ENCODE results near the gene RAB19.

RAB19 gene, protein sequence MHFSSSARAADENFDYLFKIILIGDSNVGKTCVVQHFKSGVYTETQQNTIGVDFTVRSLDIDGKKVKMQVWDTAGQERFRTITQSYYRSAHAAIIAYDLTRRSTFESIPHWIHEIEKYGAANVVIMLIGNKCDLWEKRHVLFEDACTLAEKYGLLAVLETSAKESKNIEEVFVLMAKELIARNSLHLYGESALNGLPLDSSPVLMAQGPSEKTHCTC

DNA sequence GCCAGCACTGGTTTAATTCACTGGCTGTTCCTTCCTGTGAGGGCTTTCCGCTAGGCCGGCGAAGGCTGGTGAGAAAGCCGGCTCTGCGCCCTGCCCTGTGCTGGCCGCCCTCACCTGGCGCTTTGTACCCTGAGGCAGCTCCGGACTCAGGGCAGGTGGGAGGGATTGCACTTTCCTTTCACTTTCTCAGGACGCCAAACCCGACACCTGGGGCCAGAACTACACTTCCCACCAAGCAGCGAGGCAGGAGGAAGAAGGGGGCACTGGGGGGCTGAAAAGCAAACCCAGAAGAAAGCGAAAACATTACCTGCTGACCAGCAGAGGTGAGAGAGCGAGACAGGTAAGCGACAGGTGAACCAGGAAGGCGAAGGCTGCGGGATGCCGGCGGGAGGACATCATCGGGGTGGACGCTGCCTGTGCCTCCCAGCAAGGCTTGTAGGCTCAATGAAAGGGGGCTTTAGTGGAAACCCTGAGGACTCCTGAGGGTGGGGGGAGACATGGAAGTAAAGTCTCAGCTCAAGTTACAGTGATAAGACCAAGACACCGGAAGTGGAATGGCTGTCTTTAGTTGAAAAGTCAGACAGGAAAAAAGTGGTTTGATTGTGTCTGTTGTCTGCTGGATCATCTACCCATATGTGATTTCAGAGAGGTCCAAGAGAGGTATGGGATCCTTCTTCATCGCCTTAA lies at the start of gene RAB19:
RAB19 (plus strand) TSS at position 181 of the 687 bp plus-strand sequence. CDS start 3,589 bp downstream, outside the sequence.
- no peak for DNase-seq (ENCODE audit: low read depth)
- H3K4me3 ChIP-seq (ENCODE audit: low read depth, low read length), result peak within 1 kb of the TSS; percentile 59

DNA sequence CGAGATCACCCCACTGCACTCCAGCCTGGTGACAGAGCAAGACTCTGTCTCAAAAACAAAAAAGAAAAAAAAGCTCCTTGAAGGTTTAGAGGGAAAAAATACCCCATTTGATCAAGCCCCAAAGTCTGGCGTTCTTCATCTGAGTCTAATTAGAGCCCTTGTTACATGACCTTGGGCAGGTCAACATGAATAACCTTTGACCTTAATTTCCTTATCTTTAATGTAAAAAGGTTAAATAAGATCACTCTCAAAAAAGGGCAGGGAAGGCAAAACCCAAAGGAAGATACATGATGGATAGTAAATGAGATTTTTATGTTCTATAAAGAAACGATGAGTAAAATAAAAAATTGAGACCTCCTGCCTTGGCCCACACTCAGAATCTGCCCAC lies 45.8 kb upstream of the RAB19 start:
- no peak for DNase-seq (ENCODE audit: low read depth)
- TF ChIP-seq, protein P1, sequence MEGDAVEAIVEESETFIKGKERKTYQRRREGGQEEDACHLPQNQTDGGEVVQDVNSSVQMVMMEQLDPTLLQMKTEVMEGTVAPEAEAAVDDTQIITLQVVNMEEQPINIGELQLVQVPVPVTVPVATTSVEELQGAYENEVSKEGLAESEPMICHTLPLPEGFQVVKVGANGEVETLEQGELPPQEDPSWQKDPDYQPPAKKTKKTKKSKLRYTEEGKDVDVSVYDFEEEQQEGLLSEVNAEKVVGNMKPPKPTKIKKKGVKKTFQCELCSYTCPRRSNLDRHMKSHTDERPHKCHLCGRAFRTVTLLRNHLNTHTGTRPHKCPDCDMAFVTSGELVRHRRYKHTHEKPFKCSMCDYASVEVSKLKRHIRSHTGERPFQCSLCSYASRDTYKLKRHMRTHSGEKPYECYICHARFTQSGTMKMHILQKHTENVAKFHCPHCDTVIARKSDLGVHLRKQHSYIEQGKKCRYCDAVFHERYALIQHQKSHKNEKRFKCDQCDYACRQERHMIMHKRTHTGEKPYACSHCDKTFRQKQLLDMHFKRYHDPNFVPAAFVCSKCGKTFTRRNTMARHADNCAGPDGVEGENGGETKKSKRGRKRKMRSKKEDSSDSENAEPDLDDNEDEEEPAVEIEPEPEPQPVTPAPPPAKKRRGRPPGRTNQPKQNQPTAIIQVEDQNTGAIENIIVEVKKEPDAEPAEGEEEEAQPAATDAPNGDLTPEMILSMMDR (IDR thresholded peaks at IDR 0.05; ENCODE audit: low read depth, low read length, missing control alignments), result no peak
- no peak overlapping the region for H3K4me3 ChIP-seq (ENCODE audit: low read depth, low read length)

More for the DNA sequence above, at the start of gene RAB19:
- TF ChIP-seq, protein P1 (IDR thresholded peaks at IDR 0.05; ENCODE audit: low read depth, low read length, missing control alignments), result no peak

DNA sequence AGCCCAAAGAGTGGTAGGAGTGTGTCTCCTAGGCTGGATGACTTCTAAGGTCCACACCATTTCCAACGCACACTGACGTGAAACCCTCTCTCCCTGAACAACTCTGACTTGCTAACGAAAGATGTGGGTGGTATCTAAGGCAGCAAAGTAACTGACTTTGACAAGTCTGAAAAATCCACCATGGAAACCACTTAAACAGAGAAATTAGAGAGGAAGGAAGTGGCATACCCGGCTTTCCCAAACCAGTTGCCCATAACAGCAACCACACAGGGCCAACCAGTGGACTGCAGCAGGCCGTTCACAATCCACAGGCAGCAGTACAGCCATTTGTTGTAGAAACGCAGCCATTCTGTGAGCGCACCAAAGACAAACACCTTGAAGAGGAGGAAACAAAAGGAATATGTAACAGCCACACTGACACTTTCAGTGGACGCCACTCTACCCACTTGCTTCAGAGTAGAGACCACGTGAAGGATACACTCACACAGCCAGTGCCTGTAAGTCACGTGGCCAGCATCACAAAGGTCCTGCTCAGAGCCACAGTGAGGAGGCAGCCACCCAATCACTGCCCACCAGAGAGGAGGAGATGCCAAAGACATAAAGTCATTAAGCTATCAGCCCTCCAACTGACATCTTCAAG lies 45.3 kb upstream of the RAB19 start:
- no peak overlapping the region for H3K4me3 ChIP-seq (ENCODE audit: low read depth, low read length)
- DNase-seq (ENCODE audit: low read depth), result no peak
- TF ChIP-seq, protein P1 (IDR thresholded peaks at IDR 0.05; ENCODE audit: low read depth, low read length, missing control alignments), result no peak

DNA sequence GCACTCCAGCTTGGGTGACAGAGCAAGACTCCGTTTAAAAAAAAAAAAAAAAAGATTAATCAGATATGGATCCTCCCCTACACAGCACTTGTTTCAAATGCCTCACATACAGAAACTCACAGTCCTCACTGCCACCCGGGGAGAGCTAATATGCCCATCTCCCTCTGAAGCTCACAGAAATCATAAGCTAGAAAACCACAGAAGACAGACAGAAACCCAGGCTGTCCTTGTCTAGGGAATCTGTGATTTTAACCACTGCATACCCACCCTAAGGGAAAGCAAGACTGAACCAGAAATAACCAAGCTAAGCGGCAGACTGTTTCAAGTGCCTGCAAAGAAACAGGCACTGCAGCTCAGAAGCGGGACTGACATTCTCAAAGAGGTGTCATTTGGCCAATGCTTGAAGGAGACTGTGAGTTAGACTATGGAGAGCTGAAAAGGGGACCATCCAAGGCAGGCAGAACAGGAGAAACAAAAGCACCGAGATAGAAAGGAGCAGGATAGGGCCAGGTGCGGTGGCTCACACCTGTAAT lies 43.1 kb upstream of the RAB19 start:
- TF ChIP-seq, protein P1 (IDR thresholded peaks at IDR 0.05; ENCODE audit: low read depth, low read length, missing control alignments), result no peak
- no peak overlapping the region for H3K4me3 ChIP-seq (ENCODE audit: low read depth, low read length)
- no peak for DNase-seq (ENCODE audit: low read depth)

DNA sequence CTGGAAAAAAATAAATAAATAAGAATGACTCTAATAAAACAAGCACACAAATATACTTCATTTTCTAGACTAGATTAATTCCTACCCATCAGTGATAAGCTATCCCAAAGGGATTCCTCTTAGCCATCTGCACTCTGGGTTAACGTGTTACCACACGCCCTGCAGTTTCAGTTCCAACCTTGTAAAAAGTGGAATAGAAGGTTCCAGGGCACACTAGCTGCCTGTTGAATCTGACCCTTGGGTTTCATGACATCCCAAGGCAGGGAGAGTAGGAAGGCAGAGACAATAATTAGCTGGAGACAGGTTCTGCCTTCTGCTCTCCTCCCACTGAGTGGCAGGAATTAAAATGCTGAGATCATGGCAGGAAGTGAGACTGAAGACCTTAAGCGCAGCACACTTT lies 39.0 kb upstream of the RAB19 start:
- DNase-seq (ENCODE audit: low read depth), result no peak
- no peak overlapping the region for H3K4me3 ChIP-seq (ENCODE audit: low read depth, low read length)
- TF ChIP-seq, protein P1 (IDR thresholded peaks at IDR 0.05; ENCODE audit: low read depth, low read length, missing control alignments), result no peak

DNA sequence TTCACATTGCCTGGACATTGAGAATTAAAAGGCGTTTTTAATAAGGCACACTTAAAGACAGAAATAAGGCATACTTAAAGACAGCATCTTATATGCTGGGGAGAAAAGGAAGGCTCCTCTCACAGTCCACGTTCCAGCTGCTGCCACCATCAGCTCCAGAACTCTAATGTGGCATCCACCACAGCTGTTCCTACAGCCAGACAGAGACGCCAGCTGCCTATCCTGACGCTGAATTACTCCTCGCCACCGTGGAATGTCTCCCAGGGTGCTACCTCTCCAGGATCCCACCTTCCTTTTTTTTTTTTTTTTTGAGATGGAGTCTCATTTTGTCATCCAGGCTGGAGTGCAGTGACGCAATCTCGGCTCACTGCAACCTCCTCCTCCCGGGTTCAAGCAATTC lies 36.3 kb upstream of the RAB19 start:
- H3K4me3 ChIP-seq (ENCODE audit: low read depth, low read length), result no peak overlapping the region
- no peak for DNase-seq (ENCODE audit: low read depth)
- TF ChIP-seq, protein P1 (IDR thresholded peaks at IDR 0.05; ENCODE audit: low read depth, low read length, missing control alignments), result no peak
